HG03175 (cell line): ENCODE results near the gene HIPK2.

ENCODE experiments used
- ATAC-seq: cut with Tn5 transposase; IDR thresholded peaks from one replicate; pipeline ENCODE4 v1.9.1; 2021; ENCODE audit warnings: mild to moderate bottlenecking, moderate library complexity; ENCODE audit not compliant: unreplicated experiment

HIPK2 gene

DNA sequence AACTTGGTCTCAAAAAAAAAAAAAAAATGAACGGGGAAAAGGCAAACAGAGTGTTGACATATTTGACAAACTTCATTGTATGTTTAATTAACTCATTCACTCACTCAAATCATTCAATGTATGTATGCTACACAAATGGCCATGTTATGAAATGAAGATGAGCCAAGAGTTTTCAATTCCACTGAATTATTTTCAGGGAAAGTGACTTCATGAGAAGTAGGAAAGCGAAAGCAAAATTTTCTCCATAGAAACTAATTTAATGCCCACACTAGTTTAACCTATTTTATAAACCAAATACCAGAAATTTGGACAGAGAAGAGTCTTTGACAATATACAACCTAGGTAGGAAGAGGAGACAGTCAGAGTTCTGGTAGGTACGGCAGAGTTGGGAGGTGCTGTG is 119.5 kb downstream of the HIPK2 start:
- ATAC-seq, result no peak

DNA sequence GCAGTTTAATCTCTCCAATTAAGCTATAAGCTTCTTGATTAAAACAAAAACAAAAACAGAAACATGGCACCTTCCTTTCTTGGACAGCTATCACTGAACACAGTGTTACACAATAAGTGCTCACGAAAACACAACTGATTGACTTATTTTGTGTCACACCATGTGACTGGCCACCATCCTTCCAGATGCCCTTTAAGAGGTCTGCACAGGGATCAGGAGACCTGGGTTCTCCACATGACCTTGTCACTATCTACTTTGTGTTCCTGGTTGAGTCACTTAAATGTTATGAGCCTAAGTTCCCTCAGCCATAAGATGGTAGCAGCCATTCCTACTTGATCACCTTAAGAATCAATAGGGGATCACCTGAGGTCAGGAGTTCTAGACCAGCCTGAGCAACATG is 120.1 kb downstream of the HIPK2 start:
- no peak for ATAC-seq

DNA sequence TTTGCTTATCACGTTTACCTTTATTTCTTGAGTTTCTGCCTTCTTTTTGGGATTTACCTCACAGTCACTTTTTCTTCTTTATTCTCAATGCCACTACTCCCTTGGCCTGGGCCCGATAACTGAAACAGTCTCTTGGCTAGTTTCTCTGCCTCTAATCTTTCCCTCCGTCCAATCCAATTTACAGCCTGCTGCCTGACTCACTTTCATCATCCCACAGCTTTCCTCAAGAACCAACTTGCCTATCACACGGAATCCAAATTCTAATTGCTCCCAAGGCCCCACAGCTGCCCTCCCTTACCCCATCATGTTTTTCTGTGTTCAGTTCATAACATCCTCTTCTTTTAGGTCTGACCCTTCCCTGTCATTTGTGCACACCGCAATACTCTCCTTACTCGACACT is 121.4 kb downstream of the HIPK2 start:
- ATAC-seq, result no peak

DNA sequence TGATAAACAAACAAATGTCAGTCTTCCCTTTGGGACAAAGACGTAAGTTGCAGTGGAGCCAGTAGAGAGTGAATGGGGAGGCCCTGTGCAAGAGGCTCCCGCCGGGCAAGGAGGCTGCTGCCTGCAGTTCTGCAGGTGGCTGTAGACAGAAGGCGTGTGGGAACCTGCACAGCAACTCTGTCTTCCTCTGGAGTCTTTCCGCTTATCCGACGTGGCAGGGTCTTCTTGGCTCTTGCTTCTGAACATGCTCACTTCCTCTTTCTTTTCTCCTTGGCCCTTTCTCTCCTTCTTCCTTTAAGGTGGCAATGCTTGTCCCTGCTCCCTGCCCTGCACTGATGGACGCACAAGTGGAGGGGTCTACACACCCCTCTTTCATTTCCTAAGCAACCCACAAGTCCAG is 122.5 kb downstream of the HIPK2 start:
- no peak for ATAC-seq

DNA sequence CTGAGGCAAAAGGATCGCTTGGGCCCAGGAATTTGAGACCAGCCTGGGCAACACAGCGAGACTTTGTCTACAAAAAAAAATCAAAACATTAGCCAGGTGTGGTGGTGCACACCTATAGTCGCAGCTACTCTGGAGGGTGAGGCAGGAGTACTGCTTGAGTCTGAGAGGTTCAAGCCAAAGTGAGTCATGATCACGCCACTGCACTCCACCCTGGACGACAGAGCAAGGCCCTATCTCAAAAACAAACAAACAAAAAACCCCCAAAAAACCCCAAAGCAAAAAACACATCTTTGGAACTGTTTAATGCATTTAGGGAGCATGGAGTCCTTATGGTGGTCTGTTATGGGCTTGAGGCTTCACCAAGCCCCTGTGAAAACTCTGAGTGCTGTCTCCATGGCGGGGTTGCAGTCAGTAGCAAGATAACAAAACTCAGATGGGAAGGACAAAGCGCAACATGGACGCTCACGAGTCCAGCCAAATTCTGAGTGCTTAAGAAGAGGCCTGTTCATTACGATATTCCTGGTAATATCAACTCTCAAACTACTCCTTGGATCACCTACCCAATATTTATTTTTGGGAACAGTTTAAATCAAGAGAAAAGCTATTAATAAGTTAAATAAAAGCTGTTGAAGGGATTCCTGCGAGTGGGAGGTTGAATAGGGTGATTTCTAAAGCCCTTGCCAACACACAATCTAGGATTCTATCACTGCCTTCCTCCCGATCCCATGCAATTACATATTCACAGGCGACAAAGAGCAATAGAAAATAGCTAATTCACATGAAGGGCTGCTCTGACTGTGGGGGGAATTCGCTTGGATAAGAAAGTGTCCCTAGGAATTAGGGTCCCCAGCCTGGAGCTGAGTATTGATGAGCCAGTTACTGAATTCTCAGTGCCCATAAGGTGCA is 123.3 kb downstream of the HIPK2 start:
- no peak for ATAC-seq

DNA sequence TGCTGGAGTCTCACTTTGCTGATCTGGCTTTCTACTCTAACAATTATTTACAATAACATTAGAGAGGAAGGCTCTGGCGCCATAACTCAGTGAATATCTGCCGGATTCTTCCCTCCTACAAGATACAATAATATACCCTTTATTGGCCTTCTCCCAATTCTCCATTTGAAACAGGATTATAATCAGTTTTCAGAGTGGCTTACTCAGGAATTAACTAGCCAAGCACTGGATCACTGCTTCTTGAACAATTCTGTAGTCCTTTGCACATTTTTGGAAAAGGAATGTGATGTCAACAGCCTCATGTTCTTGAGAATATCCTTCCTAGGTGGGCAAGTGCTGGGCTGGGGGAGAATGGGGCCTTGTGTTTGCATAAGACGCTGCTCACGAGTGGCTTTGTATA is 125.9 kb downstream of the HIPK2 start:
- ATAC-seq, result no peak

DNA sequence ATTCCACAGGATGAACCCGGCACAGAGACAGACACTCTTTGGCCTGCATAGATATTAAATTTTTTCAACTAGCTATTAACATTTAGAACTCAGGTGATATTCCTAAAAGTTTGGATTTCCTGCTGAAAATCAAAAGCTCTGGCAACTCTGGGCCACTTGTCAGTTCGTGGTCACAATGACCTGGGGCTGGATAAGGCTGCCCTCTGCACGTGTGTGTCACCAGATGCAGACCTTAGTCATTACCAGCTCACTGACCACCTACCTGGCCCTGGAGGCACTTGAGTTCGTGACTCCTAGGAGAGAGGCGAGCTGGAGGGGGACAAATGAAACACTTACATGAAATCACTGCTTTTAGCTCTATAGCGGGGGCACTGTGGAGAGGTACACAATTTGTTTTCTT is 126.5 kb downstream of the HIPK2 start:
- ATAC-seq, result no peak

DNA sequence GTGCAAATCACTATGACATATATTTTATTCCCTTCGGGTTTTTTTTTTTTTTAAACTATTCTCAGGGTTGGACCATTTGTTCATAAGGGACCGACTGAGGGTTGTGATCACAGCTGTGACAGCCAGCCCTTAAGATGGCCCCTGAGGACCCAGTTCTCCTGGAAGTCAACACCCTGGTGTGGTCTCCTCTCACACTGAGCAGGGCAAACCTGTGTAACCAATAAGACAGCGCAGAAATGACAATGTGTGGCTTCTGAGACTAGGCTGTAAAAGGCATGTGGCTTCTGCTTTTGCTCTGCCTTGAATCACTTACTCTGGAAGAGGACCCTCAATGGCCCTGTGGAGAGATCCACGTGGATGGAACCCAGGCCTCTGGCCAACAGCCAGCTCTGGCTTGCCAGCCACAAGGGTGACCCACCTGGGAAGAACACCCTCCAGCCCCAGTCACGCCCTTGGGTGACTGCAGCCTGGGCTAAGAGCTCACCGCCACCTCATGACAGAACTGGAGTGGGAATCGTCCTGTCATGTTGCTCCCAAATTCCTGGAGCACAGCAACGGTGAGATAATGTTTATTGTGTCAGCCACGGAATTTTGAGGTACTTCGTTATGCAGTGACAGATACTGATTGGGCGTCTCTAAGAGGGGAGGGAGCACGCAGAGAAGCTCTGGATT is 127.2 kb downstream of the HIPK2 start:
- ATAC-seq, result no peak

DNA sequence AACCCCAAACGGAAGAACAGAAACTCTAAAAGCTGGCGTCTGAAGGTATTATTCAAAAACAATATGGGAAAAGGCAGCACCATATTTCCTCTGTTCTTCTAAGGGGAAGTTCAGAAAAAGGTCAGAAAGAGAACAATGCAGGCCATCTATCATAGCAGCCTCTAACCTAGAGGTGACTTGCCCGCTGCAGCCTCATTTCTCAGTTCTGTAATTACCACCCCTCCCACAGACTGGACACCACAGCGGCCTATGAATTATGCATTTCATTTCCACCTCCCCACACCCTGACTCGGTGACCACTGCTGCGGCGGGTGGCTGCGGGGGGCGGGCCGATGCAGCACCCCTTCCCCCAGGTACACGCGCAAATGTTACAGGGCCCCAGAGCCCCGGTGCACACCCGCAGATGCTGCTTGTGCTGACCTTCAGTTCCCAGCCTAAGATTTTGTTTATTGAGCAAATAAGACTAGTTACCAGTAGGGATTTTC is 128.8 kb downstream of the HIPK2 start:
- ATAC-seq, result peak; percentile 95

DNA sequence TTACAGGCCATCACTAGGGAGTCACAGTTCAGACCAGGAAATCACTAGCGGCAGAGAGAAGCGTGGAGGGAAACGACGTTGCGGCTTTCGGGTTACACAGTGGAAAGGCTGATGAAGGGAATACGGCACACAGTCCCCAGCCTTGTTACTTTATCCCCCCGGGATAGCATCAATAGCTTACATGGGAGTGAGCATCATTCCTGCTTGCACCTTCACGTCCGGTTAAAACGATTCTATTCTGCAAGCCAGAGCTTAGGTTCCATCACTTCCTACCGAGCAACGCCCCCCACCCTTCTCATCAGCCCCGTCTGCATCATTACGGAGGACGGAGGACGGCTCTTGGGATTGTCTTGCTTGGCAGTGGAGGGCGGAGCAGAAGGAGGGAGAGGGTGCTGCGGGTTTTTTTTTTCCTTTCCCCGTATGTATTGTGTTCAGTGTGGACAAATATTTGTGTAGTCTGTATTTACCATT is 129.4 kb downstream of the HIPK2 start:
- ATAC-seq, result no peak

DNA sequence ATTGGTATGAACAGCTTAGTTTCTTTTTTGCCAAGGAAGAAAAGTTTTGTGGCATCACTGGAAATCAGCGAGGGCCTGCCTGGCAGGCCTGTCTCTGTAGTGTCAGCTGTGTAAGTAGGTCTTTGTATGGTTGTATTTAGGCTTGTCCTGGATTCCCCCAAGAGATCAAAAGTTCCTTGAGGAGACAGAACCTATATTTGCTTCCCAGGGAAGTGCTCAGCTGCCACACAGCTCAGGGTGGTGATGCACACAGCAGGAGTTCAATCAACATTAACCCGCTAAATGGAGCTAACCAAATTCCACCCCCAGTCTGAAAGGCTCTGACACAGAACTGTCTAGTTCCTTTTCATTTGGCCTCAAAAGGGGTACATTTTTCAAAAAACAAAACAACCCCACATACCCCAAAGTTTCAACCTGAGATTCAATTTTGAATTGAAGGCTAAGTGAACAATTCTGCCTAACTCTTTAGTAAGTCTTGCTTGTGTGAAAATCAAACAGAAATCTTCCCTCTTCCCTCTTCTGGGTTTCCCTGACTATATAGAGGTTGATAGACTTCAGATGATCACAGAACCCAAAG is 129.9 kb downstream of the HIPK2 start:
- ATAC-seq, result no peak

DNA sequence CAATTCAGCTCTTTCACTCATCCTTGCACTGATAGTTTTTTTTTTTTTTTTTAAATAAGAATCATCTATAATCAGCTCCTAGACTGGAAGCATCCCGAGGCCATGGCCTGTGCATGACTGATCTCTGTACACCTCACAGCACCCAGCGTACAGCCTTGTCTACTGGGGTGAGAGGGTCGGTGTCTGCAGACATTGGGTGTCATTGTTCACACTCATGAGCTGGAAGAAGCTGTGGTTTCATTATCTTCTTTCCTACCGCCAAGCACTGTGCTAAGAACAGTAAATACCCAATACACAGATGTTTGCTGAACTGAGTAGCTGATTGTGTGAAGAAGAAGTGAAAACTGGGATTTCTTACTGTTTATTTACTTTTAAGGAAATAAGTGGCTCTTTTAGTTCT is 130.7 kb downstream of the HIPK2 start:
- ATAC-seq, result no peak

DNA sequence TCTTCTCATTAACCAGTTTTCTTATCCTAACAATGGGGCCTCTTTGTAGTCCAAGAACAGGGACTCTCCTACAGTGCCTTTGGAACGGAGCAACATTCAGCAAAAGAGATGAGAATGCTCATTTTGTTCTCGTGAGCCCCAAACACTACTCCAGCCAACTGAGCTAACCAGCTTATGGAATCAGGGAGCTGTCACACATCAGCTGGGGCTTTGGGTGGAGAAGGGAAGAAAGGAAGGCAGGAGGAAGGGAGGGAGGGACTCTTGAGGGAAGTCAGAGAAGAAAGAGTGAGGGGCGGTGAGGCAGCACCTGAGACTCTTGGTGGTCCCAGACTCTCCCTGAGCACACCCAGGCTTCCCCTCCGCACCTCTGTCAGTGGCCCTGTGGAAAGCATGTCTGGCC is 131.2 kb downstream of the HIPK2 start:
- ATAC-seq, result no peak

DNA sequence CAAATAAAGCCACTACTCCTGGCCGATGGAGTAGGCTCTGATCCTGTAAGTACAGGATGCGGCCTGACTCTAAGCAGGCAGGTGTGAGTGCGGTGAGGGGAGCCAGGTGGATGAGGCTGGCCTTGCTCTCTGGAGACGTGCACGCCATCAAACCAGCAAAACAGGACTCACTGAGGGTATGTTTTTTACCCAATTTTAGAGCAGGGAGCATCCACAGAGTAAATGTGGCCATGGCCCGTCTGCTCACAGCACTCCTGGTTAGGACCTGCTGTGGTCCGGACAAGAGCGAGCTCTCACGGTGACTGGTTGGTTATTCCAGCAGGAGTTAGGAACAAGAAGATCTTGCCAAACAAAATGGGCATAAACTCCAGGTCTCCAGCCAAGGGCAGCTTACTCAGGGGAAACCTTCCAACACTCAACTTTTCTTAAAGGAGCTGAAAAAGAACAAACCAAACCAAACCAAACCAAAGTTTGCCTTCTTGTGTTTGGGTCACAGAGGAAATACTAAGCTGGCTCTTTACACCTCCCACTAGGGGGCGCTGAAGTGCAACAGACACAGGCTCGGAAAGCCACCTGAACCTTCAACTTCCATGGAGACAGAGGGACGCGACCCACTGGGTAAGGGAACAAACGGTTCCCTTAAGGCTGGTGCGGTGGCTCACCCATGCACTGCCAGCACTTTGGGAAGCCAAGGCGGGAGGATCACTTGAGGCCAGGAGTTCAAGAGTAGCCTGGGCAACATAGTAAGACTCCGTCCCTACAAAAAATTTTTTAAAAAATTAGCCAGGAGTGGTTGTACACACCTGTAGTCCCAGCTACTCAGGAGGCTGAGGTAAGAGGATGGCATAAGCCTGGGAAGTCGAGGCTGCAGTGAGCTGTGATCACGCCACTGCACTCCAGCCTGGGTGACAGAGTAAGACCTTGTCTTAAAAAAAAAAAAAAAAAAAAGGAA is 131.9 kb downstream of the HIPK2 start:
- peak; percentile 42 for ATAC-seq

DNA sequence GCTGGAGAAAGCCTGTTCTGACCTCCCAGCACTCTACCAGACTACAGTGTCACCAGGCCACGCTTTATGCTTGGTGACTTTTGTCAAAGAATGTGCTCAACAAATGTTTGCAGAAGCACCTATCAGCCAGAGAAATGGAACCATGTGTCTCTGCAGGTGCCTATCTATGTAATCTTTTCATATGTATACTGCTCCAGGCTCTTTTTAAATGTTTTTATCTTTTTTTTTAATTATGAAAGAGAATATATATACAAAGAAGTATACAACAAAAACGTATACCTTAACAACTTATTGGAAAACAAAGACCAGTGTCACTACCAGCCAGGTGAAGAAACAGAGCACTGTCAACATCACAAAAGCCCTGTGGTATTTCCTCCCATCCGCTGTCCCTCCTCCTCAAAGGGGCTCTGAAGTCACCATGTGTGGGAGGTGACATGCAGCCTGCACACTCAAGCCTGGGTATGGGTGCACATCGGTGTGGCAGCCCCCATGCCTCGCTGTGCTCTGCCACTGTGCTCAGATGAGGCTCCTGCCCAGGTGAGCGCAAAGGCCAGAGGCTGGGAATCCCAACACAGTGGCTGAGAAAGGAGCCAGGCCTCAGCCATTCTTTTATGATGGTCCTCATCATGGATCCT is 133.7 kb downstream of the HIPK2 start:
- no peak for ATAC-seq

DNA sequence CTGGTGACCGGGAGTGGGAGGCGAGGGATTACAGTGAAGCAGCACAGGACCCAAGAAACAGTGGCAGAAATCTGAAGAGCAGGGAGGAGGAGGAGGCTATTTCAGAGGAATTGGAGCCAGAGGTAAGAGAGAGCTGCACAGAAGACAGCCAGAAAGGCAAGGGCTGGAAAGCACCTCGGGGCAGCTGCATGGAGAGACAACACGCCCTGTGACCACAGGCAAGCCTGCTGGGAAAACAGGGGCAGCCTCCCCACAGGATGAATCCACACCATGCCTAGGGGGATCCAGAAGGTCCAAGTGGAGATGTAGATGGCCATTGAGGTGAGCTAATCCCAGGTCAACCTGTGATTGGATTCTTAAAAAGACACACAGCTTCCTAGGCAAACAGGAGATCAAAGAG is 135.5 kb downstream of the HIPK2 start:
- ATAC-seq, result no peak

DNA sequence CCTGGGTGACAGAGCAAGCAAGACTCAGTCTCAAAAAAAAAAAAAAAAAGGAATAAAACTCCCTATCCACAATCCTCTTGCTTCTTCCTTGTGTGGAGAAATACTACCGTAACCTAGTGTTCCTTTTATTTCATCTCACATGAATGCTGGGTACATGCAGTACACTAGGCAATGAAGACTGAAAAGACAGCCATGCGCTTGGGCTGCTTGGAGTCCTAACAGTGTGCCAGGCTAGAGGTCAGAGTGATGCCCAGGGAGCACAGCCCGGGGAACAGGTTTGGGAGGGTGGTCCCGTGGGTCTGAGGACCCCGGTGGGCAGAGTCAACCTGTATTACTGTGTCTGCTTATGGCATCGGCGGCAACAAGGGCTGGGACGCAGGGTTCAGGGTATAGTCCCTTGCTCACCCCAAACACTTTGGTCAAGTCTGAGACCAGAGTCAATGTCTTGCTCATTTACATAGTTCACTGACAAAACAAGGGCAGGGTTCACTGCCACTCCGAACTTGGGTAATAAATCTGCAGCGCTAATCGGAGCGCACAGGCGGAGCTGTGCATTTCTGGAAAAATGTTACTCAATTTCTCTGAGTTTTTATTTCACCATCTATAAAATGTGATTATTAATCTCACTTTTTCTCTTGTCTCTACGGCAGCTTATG is 136.3 kb downstream of the HIPK2 start:
- ATAC-seq, result no peak

DNA sequence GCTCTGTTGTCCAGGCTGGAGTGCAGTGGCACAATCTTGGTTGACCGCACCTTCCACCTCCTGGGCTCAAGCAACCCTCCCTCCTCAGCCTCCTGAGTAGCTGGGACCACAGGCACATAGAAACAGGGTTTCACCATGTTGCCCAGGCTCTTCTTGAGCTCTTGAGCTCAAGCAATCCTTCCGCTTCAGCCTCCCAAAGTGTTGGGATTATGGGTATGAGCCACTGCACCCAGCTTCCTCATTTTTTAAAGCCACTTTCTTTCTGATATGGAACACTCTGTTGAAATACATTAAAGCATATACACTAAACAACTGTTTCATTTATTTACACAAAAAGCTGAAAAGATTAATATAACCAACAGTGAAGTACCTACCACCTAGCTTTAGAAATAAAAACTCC is 137.1 kb downstream of the HIPK2 start:
- no peak for ATAC-seq

DNA sequence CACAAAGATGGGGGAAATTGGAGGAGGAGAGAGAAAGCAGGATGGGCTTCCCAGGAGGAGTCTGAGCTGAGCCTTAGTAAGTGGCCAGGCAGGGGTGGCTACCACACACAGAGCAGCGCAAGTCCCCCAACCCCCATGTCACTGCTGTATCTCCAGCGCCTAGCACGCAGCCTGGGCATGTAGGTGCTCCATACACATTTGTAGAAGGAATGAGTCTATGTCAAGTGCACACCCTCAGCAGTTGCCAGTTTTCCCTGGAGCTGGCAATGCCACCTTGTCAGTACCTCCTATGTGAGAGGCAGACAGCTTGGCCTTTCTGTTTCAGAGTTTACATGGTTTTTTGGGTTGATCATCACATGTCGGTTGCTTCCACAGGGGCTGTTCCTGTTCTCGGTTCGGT is 138.2 kb downstream of the HIPK2 start:
- ATAC-seq, result no peak
